HUES64 (cell line): ENCODE measurements around the gene ARPP21.

Experiments used
- H3K27ac ChIP-seq: 2 replicates; pipeline ENCODE4 v1.7.0; 2013; ENCODE audit warnings: low read depth, low read length, inconsistent platforms
- H3K27me3 ChIP-seq: 2 replicates; pipeline ENCODE4 v1.6.1; 2013; ENCODE audit warnings: mild to moderate bottlenecking, low read length; ENCODE audit not compliant: insufficient read depth
- H3K36me3 ChIP-seq: 2 replicates; pipeline ENCODE4 v1.6.1; 2013; ENCODE audit warnings: mild to moderate bottlenecking, low read length; ENCODE audit not compliant: insufficient read depth
- H3K4me1 ChIP-seq: 2 replicates; pipeline ENCODE4 v1.6.1; 2013; ENCODE audit warnings: mild to moderate bottlenecking, low read length, moderate library complexity; ENCODE audit not compliant: insufficient read depth
- H3K4me3 ChIP-seq: 2 replicates; pipeline ENCODE4 v1.5.1; 2013; ENCODE audit warnings: mild to moderate bottlenecking, low read length, moderate library complexity
- H3K9ac ChIP-seq: 2 replicates; pipeline ENCODE4 v1.6.1; 2013; ENCODE audit warnings: mild to moderate bottlenecking, low read depth, low read length
- H3K9me3 ChIP-seq: 2 replicates; pipeline ENCODE4 v1.6.1; 2013; ENCODE audit warnings: low read depth, low read length; ENCODE audit not compliant: insufficient read depth
- WGBS: fragments of 150-250, 120-280 bp; methylation state at CpG from one replicate; pipeline ENCODE4 v1.1.7; 2013; ENCODE audit warnings: missing lambda C conversion rate; 5-methylcytosine and 5-hydroxymethylcytosine counted together

The ARPP21 gene

GRCh38 chr3:35677797-35678196 is 38.5 kb downstream of the ARPP21 start:
- H3K27me3 ChIP-seq, result no peaks in the 10 kb centered on the region
- no peaks in the 10 kb centered on the region for H3K4me1 ChIP-seq
- H3K9me3 ChIP-seq, result no peaks in the 10 kb centered on the region
- H3K36me3 ChIP-seq, result no peaks in the 10 kb centered on the region
- H3K4me3 ChIP-seq, result no peak overlapping the region
- no peak overlapping the region for H3K9ac ChIP-seq
- 98% methylated on average over 5 of the region's 5 CpGs for WGBS
- no peak overlapping the region for H3K27ac ChIP-seq

DNA sequence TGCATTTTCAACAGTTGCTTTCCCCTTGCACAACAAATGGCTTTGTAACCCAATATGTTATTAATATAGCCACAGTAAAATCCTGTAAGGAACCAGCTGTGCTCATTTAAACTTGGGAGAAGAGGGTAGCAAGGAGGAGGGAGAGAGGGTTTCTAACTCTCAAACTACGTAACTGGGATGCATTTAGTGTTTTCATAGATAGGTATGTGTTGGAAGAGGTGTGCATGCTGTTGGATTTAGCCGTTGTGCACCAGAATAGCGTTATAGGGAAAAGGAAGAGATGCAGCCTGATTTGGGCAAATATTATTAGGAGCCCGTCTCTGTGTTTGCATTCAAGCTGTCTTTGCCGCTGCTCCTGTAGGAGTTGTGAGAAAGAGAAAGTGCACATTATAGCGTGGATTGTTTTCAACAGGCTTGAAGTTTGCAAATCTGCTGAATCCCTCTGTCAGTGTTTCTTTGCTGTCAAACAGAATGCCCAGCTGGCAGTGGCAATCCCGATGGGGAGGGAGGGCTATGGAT is 39.4 kb downstream of the ARPP21 start:
- Histone ChIP-seq H3K4me1 (no peaks in the 10 kb centered on the region), H3K9ac (no peak overlapping the region), H3K27ac (no peak overlapping the region), H3K9me3 (no peaks in the 10 kb centered on the region), H3K27me3 (no peaks in the 10 kb centered on the region), H3K36me3 (no peaks in the 10 kb centered on the region), H3K4me3 (no peak overlapping the region)
- WGBS, result 88% methylated on average over 7 of the region's 7 CpGs

DNA sequence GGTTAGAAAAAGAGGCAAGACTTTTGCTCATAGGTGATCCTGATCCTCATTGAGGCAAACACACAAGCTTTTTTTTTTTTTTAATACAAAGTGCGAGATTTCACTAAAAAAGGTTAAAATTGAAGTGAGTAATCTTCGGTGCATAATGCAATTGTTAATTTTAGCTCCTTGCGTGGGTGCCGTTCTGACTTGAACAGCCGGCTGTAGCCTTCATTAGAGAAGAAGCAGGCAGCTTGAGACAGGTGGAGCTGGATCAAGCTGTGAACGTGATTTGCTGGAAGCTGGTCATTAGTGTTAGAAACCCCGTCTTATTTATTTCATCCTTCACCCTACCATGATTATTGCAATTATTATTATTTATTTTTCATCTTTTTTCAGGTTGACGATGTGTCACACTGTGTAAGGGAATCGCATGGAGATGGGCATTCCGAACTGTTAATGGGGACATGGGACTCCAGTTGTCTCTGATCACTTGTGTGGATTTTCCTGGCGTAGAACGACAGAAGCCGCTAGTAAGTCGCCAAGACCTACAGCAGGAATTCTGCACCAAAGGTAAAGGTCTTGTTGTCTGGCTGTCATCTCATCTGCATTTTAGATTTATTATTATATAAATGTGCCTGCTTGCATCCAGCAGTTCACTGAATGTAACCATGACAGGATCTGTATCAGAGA is 40.2 kb downstream of the ARPP21 start:
- Histone ChIP-seq H3K27ac (no peak overlapping the region), H3K27me3 (no peaks in the 10 kb centered on the region), H3K4me1 (no peaks in the 10 kb centered on the region), H3K9ac (no peak overlapping the region), H3K9me3 (no peaks in the 10 kb centered on the region), H3K4me3 (no peak overlapping the region), H3K36me3 (no peaks in the 10 kb centered on the region)
- 95% methylated on average over 13 of the region's 14 CpGs for WGBS

DNA sequence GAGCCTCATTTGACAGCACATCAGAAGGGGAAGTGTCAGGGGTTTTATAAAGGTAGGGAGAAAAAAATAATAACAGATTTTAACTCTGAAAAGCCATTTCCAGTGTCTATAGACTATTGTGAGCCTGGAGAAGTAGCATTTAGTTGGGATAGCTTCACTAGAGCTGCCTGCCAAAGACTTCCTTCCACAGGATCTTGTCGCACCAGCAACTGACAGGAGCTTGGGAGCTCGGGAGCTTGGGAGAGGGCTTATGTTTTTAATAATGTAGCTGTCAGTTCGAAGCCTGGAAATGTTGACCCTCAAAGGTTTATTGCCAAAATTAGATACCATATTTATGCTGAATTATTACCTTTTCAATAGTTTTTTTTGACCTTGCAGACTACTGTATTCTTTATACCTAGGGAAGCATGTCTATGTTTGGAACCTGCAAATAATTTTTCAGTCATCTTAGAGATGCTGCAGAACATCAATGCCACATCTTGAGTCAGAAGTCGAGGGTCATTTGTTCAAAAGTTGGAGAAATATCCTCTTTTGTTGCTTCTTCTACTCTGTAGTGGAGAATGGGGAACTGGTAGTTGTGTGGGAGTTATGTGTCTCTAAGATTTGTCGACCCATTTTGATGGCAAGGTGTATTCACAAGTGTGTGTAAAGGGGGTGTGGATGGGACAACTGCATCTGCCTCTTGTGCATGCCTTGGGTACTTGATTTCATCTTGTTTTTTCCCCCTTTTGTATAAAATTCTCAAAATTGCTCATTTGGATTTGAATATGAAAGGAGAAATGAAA is 41.7 kb downstream of the ARPP21 start:
- H3K36me3 ChIP-seq, result no peaks in the 10 kb centered on the region
- H3K9ac ChIP-seq, result no peak overlapping the region
- H3K27me3 ChIP-seq, result no peaks in the 10 kb centered on the region
- WGBS, result 84% methylated on average over 4 of the region's 5 CpGs
- no peak overlapping the region for H3K27ac ChIP-seq
- no peak overlapping the region for H3K4me3 ChIP-seq
- H3K9me3 ChIP-seq, result no peaks in the 10 kb centered on the region
- H3K4me1 ChIP-seq, result no peaks in the 10 kb centered on the region

DNA sequence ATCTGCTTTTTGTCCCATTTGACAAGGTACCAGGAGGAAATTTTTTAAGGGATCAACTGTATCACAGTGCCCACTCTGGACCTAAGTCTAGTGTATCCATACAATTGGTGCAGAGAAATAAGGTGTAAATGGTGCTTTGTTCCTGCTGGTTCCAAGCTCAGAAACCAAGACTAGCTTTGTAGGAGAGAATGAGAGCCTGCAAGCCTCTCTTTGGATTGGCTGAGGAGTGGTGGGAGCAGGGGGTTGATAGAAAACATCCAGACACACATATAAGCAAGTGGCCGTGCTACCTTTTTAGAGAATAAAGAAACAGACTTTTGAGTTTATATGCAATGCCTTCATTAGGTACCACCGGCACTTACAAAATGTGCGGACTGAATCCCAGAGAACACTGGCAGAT is 45.8 kb downstream of the ARPP21 start:
- Histone ChIP-seq H3K9ac (no peak overlapping the region), H3K9me3 (no peaks in the 10 kb centered on the region), H3K27me3 (no peaks in the 10 kb centered on the region), H3K36me3 (no peaks in the 10 kb centered on the region), H3K4me1 (no peaks in the 10 kb centered on the region), H3K27ac (no peak overlapping the region), H3K4me3 (no peak overlapping the region)
- WGBS, result 92% methylated on average over 3 of the region's 3 CpGs

GRCh38 chr3:35688826-35689225 is 49.5 kb downstream of the ARPP21 start:
- no peaks in the 10 kb centered on the region for H3K9me3 ChIP-seq
- H3K27ac ChIP-seq, result no peak overlapping the region
- H3K9ac ChIP-seq, result no peak overlapping the region
- no peaks in the 10 kb centered on the region for H3K36me3 ChIP-seq
- no peaks in the 10 kb centered on the region for H3K4me1 ChIP-seq
- WGBS, result no CpG with 5 or more reads among the region's 3 CpGs
- H3K4me3 ChIP-seq, result no peak overlapping the region
- H3K27me3 ChIP-seq, result no peaks in the 10 kb centered on the region

DNA sequence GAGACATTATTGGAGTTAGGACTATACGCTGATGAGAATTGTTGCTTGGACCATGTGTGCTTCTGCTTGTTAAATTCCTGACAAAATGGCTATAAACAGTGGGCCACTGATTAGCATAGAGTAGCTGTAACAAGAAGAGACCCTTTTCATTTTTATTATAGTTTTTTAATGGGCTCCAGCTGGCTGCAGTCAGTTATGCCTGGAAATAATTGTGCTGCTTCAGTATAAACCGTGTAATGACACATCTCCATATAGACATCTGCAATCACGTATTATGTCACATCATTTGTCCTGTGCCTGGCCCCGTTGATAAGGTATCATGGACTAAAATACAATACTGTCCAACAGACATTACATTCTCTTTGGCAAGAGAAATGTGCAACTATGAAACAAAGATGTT is 50.9 kb downstream of the ARPP21 start:
- Histone ChIP-seq H3K9ac (no peak overlapping the region), H3K4me3 (no peak overlapping the region), H3K27me3 (no peaks in the 10 kb centered on the region), H3K4me1 (no peaks in the 10 kb centered on the region), H3K9me3 (no peaks in the 10 kb centered on the region), H3K36me3 (no peaks in the 10 kb centered on the region), H3K27ac (no peak overlapping the region)
- 72% methylated on average over 4 of the region's 4 CpGs for WGBS

GRCh38 chr3:35705904-35706303 is 66.6 kb downstream of the ARPP21 start:
- 92% methylated on average over 3 of the region's 3 CpGs for WGBS
- no peak overlapping the region for H3K9ac ChIP-seq
- no peak overlapping the region for H3K4me3 ChIP-seq
- no peak overlapping the region for H3K27ac ChIP-seq
- no peaks in the 10 kb centered on the region for H3K9me3 ChIP-seq
- no peaks in the 10 kb centered on the region for H3K36me3 ChIP-seq
- no peaks in the 10 kb centered on the region for H3K4me1 ChIP-seq
- H3K27me3 ChIP-seq, result no peaks in the 10 kb centered on the region

DNA sequence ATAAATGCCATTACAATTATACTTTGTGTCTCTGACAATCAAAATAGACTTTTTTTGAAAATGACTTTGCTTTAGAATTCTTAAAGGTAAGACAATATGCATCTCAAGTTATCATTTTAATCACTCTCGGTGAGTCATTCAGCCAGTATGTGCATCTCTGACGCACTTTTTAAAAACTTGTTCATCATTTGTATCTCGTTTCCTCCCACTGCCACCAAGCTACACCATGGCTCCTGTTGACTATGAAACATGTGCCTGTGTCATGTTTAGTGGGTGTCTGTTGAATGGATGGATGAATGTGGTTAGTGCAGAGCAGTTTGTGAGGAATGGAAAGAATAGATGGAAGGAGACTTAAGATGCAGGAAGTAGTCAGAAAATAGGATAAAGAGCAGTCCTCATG is 68.6 kb downstream of the ARPP21 start:
- Histone ChIP-seq H3K27me3 (no peaks in the 10 kb centered on the region), H3K27ac (no peak overlapping the region), H3K9me3 (no peaks in the 10 kb centered on the region), H3K4me1 (no peaks in the 10 kb centered on the region), H3K36me3 (no peaks in the 10 kb centered on the region), H3K9ac (no peak overlapping the region), H3K4me3 (no peak overlapping the region)
- 91% methylated on average over 3 of the region's 3 CpGs for WGBS

DNA sequence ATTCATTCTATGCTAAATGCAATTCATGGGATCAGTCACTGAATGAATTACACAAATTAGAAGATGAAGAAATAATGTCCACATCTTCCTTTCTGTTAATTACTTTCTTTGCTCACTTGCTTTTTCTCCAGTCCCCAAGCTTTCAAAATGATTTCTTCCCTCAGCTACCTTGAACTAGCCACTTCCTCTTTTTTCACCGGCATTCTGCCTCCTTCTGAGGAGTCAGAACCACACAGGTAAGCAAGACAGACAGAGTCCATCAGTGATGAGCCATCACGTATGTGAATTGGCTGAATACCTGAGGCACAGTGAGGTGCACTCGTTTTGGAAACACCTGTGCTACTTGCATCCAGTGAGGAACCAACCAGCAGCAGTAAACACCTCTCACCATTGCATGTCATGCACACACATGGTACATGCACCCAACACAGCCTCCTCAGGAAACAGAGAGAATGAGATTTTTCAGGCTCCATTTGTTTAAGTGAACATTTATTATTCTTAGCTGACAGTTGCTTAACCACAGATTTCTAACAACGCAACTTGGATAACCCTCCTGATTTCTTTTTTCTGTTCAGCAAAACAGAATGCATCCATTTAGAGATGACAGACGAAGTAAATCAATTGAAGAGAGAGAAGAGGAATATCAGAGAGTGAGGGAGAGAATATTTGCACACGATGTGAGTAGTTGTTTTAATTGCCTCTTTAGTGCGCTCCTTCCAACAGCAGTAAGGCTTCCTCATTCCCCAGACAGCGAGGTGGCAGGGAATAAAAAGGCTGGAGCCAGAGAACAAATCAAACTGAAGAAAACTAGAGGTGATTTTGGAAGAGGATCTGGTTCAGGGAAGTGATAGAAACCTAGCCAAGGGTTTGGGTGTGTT is 69.3 kb downstream of the ARPP21 start:
- H3K27me3 ChIP-seq, result no peaks in the 10 kb centered on the region
- no peaks in the 10 kb centered on the region for H3K36me3 ChIP-seq
- no peaks in the 10 kb centered on the region for H3K9me3 ChIP-seq
- no peak overlapping the region for H3K27ac ChIP-seq
- H3K9ac ChIP-seq, result no peak overlapping the region
- H3K4me3 ChIP-seq, result no peak overlapping the region
- 92% methylated on average over 8 of the region's 8 CpGs for WGBS
- H3K4me1 ChIP-seq, result no peaks in the 10 kb centered on the region

DNA sequence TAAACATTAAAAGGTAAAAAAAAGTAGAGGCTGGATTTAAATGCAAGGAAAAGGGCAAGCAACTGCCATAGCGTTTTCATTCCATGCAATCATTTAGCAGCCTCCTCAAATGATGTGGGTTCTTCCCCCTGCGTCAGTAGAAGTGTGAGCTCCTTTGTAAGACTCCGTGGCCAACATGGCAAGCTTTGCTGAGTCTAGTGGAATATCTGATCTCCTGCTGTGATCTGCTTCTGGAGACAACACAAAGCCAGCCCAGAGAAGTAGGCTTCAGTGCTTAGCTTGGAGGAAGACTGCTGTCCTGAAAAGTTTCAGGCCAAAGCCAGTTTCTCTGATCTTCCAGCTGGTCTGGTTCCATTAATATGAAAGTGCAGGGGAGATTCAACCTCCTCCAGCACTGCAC is 70.4 kb downstream of the ARPP21 start:
- H3K9me3 ChIP-seq, result no peaks in the 10 kb centered on the region
- H3K4me1 ChIP-seq, result no peaks in the 10 kb centered on the region
- no peaks in the 10 kb centered on the region for H3K36me3 ChIP-seq
- H3K27me3 ChIP-seq, result no peaks in the 10 kb centered on the region
- 85% methylated on average over 3 of the region's 3 CpGs for WGBS
- no peak overlapping the region for H3K9ac ChIP-seq
- no peak overlapping the region for H3K27ac ChIP-seq
- no peak overlapping the region for H3K4me3 ChIP-seq
